Upper lobe of left lung (tissue), 6 donors: ENCODE results near the gene PTPN13. TPM values are rescaled to one million over a fixed set of nuclear protein-coding genes. Genes with fewer than 3 reads are reported as not detected.

Source experiments
- ATAC-seq, 2 donors: fragments of 200-7000 bp; cut with Tn5 transposase; one replicate each; pipeline ENCODE4 v1.9.1; 2022; ENCODE audit warnings: mild to moderate bottlenecking in 2 of 2, moderate library complexity in 2 of 2; ENCODE audit not compliant: low FRiP score in 2 of 2
- DNase-seq, 2 donors: peaks; one replicate each; pipeline ENCODE4 v3.0.0-alpha.2; 2019 to 2020
- H3K27ac ChIP-seq, 4 donors: fragments of 200-600 bp; sonication (generic); one replicate each; pipeline ENCODE4 v1.5.1; 2016 to 2019
- H3K27me3 ChIP-seq, 4 donors: fragments of 200-600 bp; sonication (generic); one replicate each; pipeline ENCODE4 v1.5.1; 2017 to 2019
- H3K36me3 ChIP-seq, 4 donors: fragments of 200-600 bp; sonication (generic); one replicate each; pipeline ENCODE4 v1.5.1; 2016 to 2019
- H3K4me1 ChIP-seq, 4 donors: fragments of 200-600 bp; sonication (generic); one replicate each; pipeline ENCODE4 v1.5.1; 2018 to 2019
- H3K4me3 ChIP-seq, 4 donors: fragments of 200-600 bp; sonication (generic); one replicate each; pipeline ENCODE4 v1.5.1; 2017 to 2019; ENCODE audit warnings: mild to moderate bottlenecking in 2 of 4, moderate library complexity in 1 of 4
- H3K9me3 ChIP-seq, 4 donors: fragments of 200-600 bp; sonication (generic); one replicate each; pipeline ENCODE4 v1.5.1; 2018 to 2019
- EP300 ChIP-seq, 4 donors: sonication (generic); formaldehyde crosslinking; IDR thresholded peaks; one replicate each; pipeline ENCODE4 v1.5.1; 2017; ENCODE audit warnings: antibody characterized with exemption in 4 of 4, control low read depth in 2 of 4
- POLR2A ChIP-seq, 4 donors: fragments of 450-650 bp; IDR thresholded peaks; one replicate each; pipeline ENCODE4 v1.5.1; 2016 to 2017; ENCODE audit warnings: antibody characterized with exemption in 4 of 4, mild to moderate bottlenecking in 2 of 4
- POLR2AphosphoS5 ChIP-seq, 2 donors: sonication (generic); formaldehyde crosslinking; IDR thresholded peaks; one replicate each; pipeline ENCODE4 v1.5.1; 2017; ENCODE audit warnings: antibody characterized with exemption in 2 of 2
- WGBS, 2 donors: methylation state at CpG; one replicate each; pipeline ENCODE4 v1.1.5; 2017 to 2018; 5-methylcytosine and 5-hydroxymethylcytosine counted together
- total RNA-seq, 6 donors: library from RNA; depleted of rRNA in 4 of 6; stranded (reverse); fragments of >200 nt in 4 of 6; gene quantifications; one replicate each; pipeline versions ENCODE4 v1.1.0 to v1.2.1, GENCODE V29; 2016 to 2021
- TF ChIP-seq, protein P1 (sequence below), 6 experiments: fragments of 450-650 bp in 4 of 6; fragments of 200-600 bp in 2 of 6; sonication (generic) in 2 of 6; IDR thresholded peaks; one replicate each; pipeline ENCODE4 v1.5.1; 2016 to 2019; ENCODE audit warnings: antibody characterized with exemption in 6 of 6
- donor health status: DM: no; HTN: no; CAD: no; lungs with moderate emphysema.
- donor health status: DM: no; HTN: yes; CAD: no; lungs with severe emphysema.

PTPN13 gene
- total RNA-seq, 6 donors from 2014 or later: 50.1 to 163 (median 96.7) TPM

GRCh38 chr4:86670298-86670697, 76.2 kb downstream of the PTPN13 start:
- H3K4me1 ChIP-seq: no peaks in the 10 kb centered on the region
- no peak for ATAC-seq
- no peak for DNase-seq
- 77 to 100% methylated on average over 1 of the region's 1 CpG for WGBS, 2 donors
- no peak overlapping the region for H3K27ac ChIP-seq
- H3K9me3 ChIP-seq: no peaks in the 10 kb centered on the region
- no peaks in the 10 kb centered on the region for H3K36me3 ChIP-seq
- H3K27me3 ChIP-seq: no peaks in the 10 kb centered on the region
- no peak for TF ChIP-seq EP300 (IDR thresholded peaks at IDR 0.05)
- TF ChIP-seq, protein P1, sequence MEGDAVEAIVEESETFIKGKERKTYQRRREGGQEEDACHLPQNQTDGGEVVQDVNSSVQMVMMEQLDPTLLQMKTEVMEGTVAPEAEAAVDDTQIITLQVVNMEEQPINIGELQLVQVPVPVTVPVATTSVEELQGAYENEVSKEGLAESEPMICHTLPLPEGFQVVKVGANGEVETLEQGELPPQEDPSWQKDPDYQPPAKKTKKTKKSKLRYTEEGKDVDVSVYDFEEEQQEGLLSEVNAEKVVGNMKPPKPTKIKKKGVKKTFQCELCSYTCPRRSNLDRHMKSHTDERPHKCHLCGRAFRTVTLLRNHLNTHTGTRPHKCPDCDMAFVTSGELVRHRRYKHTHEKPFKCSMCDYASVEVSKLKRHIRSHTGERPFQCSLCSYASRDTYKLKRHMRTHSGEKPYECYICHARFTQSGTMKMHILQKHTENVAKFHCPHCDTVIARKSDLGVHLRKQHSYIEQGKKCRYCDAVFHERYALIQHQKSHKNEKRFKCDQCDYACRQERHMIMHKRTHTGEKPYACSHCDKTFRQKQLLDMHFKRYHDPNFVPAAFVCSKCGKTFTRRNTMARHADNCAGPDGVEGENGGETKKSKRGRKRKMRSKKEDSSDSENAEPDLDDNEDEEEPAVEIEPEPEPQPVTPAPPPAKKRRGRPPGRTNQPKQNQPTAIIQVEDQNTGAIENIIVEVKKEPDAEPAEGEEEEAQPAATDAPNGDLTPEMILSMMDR (IDR thresholded peaks at IDR 0.05): no peak
- no peak for TF ChIP-seq POLR2AphosphoS5 (IDR thresholded peaks at IDR 0.05)
- no peak for TF ChIP-seq POLR2A (IDR thresholded peaks at IDR 0.05)
- H3K4me3 ChIP-seq: no peak overlapping the region

GRCh38 chr4:86670756-86671155, 76.6 kb downstream of the PTPN13 start:
- DNase-seq: no peak
- ATAC-seq: no peak
- WGBS, 2 donors: 81 to 85% methylated on average over 2 of the region's 2 CpGs

DNA sequence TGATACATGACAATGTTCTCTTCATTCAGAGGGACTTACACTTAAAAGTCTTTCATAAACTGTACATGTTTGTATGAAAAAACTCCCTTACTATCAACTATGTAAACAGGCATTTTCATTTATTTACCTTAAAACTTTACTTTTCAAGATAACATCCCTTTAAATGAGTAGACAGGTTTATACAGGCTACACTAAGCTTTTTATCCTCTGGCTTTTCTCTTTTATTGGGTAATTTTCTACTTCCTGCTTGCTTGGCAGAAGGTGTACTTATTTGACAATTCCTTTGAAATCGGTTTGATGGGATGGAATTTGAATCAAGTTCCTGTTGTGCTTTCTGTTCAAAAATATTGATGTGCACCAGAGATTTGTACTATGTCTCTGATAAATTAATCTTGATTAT, 81.4 kb downstream of the PTPN13 start:
- no peaks in the 10 kb centered on the region for H3K27me3 ChIP-seq
- 50 to 67% methylated on average over 1 of the region's 1 CpG for WGBS, 2 donors
- H3K4me3 ChIP-seq: no peak overlapping the region
- ATAC-seq: no peak
- DNase-seq: no peak
- H3K27ac ChIP-seq: no peak overlapping the region
- H3K4me1 ChIP-seq: no peaks in the 10 kb centered on the region
- no peaks in the 10 kb centered on the region for H3K36me3 ChIP-seq
- TF ChIP-seq EP300 (IDR thresholded peaks at IDR 0.05) (no peak), POLR2A (IDR thresholded peaks at IDR 0.05) (no peak), POLR2AphosphoS5 (IDR thresholded peaks at IDR 0.05) (no peak)
- TF ChIP-seq, protein P1 (IDR thresholded peaks at IDR 0.05): no peak
- H3K9me3 ChIP-seq: no peaks in the 10 kb centered on the region

More at GRCh38 chr4:86670756-86671155, 76.6 kb downstream of the PTPN13 start:
- TF ChIP-seq, protein P1 (IDR thresholded peaks at IDR 0.05): no peak
- TF ChIP-seq POLR2A (IDR thresholded peaks at IDR 0.05) (no peak), EP300 (IDR thresholded peaks at IDR 0.05) (no peak), POLR2AphosphoS5 (IDR thresholded peaks at IDR 0.05) (no peak)
- Histone ChIP-seq H3K27me3 (no peaks in the 10 kb centered on the region), H3K4me3 (no peak overlapping the region), H3K27ac (no peak overlapping the region), H3K36me3 (no peaks in the 10 kb centered on the region), H3K4me1 (no peaks in the 10 kb centered on the region), H3K9me3 (no peaks in the 10 kb centered on the region)

GRCh38 chr4:86678796-86679195, 84.7 kb downstream of the PTPN13 start:
- no peaks in the 10 kb centered on the region for H3K9me3 ChIP-seq
- no peak overlapping the region for H3K4me3 ChIP-seq
- TF ChIP-seq EP300 (IDR thresholded peaks at IDR 0.05): no peak
- TF ChIP-seq, protein P1 (IDR thresholded peaks at IDR 0.05): no peak
- TF ChIP-seq POLR2A (IDR thresholded peaks at IDR 0.05): no peak
- TF ChIP-seq POLR2AphosphoS5 (IDR thresholded peaks at IDR 0.05): no peak
- no peaks in the 10 kb centered on the region for H3K4me1 ChIP-seq
- H3K27ac ChIP-seq: no peak overlapping the region
- 81 to 94% methylated on average over 2 of the region's 2 CpGs for WGBS, 2 donors
- H3K27me3 ChIP-seq: no peaks in the 10 kb centered on the region
- DNase-seq (no peak), ATAC-seq (no peak)
- no peaks in the 10 kb centered on the region for H3K36me3 ChIP-seq

DNA sequence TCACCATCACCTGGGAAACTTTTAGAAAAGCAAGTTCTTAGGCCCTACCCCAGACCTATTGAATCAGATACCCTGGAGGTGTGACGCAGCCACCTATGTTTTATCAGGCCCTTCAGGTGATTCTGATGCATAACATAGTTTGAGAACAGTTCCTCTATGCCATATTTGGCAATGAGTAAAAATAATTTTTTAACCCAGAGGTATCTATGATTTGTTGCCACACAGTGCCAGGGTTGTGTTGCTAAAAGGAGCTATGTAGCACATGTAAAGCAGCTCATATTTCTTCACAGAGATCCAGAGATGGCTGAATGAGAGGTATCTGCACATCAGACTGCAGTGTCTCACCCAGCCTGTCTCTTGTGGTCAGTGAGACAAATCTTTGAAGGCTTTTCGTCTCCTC, 85.3 kb downstream of the PTPN13 start:
- TF ChIP-seq POLR2A (IDR thresholded peaks at IDR 0.05) (no peak), EP300 (IDR thresholded peaks at IDR 0.05) (no peak), POLR2AphosphoS5 (IDR thresholded peaks at IDR 0.05) (no peak)
- TF ChIP-seq, protein P1 (IDR thresholded peaks at IDR 0.05): no peak
- no peak for DNase-seq
- Histone ChIP-seq H3K27ac (no peak overlapping the region), H3K9me3 (no peaks in the 10 kb centered on the region), H3K36me3 (no peaks in the 10 kb centered on the region), H3K4me3 (no peak overlapping the region), H3K27me3 (no peaks in the 10 kb centered on the region), H3K4me1 (no peaks in the 10 kb centered on the region)
- no peak for ATAC-seq
- WGBS, 2 donors: 92 to 95% methylated on average over 2 of the region's 2 CpGs
